ENCODE data around the gene THBS3. TPM values are rescaled to one million over a fixed set of nuclear protein-coding genes. Genes with fewer than 3 reads are reported as not detected.
"Not testable (repeated sequence)": the region's sequence is repeated elsewhere in the genome, so short reads cannot be mapped to it uniquely, and the experiment has no call there.

The THBS3 gene
- total RNA-seq, 8 experiments from 2014 or later, result 12.4 to 51.2 (median 21.0) TPM

GRCh38 chr1:155247667-155248553 is 40.2 kb upstream of the THBS3 start:
- WGBS, 10 experiments, result 70 to 97% (median 89%) methylated on average over 2 to 22 of the region's 26 CpGs; no CpG with 5 or more reads in 4 of the 10 experiments
- Histone ChIP-seq H3K4me3 (no peak overlapping the region), H3K4me1 (replicated peaks in 1 of 2) (peaks cover 23 to 24% of the 10 kb centered on the region in 2 donors), H3K27ac (no peak overlapping the region)
- no peak for ATAC-seq (replicated peaks in 6 of 8)
- in situ Hi-C loops (cut with MboI; ENCODE audit: low pct_unique_long_range_greater_than_20kb in 2 of 9, low sequenced_read_pairs in 9 of 9, unreplicated experiment in 9 of 9), result no loop called here

GRCh38 chr1:155246796-155247195 is 39.1 kb upstream of the THBS3 start:
- H3K27ac ChIP-seq; H3K4me3 ChIP-seq; in situ Hi-C loops (cut with MboI; ENCODE audit: low pct_unique_long_range_greater_than_20kb in 2 of 9, low sequenced_read_pairs in 9 of 9, unreplicated experiment in 9 of 9); ATAC-seq (replicated peaks in 6 of 8): not testable (repeated sequence)
- peaks cover 23 to 26% of the 10 kb centered on the region in 2 donors for H3K4me1 ChIP-seq (replicated peaks in 1 of 2)
- 83 to 100% (median 99%) methylated on average over 2 to 3 of the region's 3 CpGs; no CpG with 5 or more reads in 2 of the 10 experiments for WGBS, 10 experiments

GRCh38 chr1:155245163-155245524 is 37.4 kb upstream of the THBS3 start:
- Histone ChIP-seq H3K27ac (peak overlapping the region; percentile 84 to 91), H3K4me1 (replicated peaks in 1 of 2) (peaks cover 22 to 26% of the 10 kb centered on the region in 2 donors), H3K4me3 (peak overlapping the region; percentile 33 to 45 (median 41))
- WGBS, 10 experiments, result 0 to 100% (median 63%) methylated on average over 2 to 8 of the region's 8 CpGs; no CpG with 5 or more reads in 1 of the 10 experiments
- no peak for ATAC-seq (replicated peaks in 6 of 8)
- in situ Hi-C loops (cut with MboI; ENCODE audit: low pct_unique_long_range_greater_than_20kb in 2 of 9, low sequenced_read_pairs in 9 of 9, unreplicated experiment in 9 of 9), result no loop called here

GRCh38 chr1:155244368-155245162 is 36.9 kb upstream of the THBS3 start:
- in situ Hi-C loops (cut with MboI; ENCODE audit: low pct_unique_long_range_greater_than_20kb in 2 of 9, low sequenced_read_pairs in 9 of 9, unreplicated experiment in 9 of 9), result no loop called here
- H3K4me3 ChIP-seq, result peak overlapping the region; percentile 40 to 45 (median 41)
- peak overlapping the region; percentile 84 to 91 for H3K27ac ChIP-seq
- 0 to 9% (median 0%) methylated on average over 1 to 38 of the region's 53 CpGs; no CpG with 5 or more reads in 1 of the 10 experiments for WGBS, 10 experiments
- ATAC-seq (replicated peaks in 6 of 8), result peak; percentile 80 to 94 (median 92)
- H3K4me1 ChIP-seq (replicated peaks in 1 of 2), result peaks cover 22 to 26% of the 10 kb centered on the region in 2 donors

GRCh38 chr1:155242805-155243358 is 35.2 kb upstream of the THBS3 start:
- Histone ChIP-seq H3K4me3 (peak overlapping the region in 3 of 5 donors; percentile 41 to 45 (median 41)), H3K4me1 (replicated peaks in 1 of 2) (peaks cover 22 to 26% of the 10 kb centered on the region in 2 donors), H3K27ac (no peak overlapping the region)
- in situ Hi-C loops (cut with MboI; ENCODE audit: low pct_unique_long_range_greater_than_20kb in 2 of 9, low sequenced_read_pairs in 9 of 9, unreplicated experiment in 9 of 9), result no loop called here
- WGBS, 10 experiments, result 54 to 100% (median 86%) methylated on average over 1 to 3 of the region's 3 CpGs; no CpG with 5 or more reads in 4 of the 10 experiments
- ATAC-seq (replicated peaks in 6 of 8), result no peak

GRCh38 chr1:155241841-155242264 is 34.2 kb upstream of the THBS3 start:
- in situ Hi-C loops (cut with MboI; ENCODE audit: low pct_unique_long_range_greater_than_20kb in 2 of 9, low sequenced_read_pairs in 9 of 9, unreplicated experiment in 9 of 9), result no loop called here

GRCh38 chr1:155241069-155241679 is 33.5 kb upstream of the THBS3 start:
- H3K4me1 ChIP-seq (replicated peaks in 1 of 2), result peaks cover 22 to 26% of the 10 kb centered on the region in 2 donors
- ATAC-seq (replicated peaks in 6 of 8), result peak in 7 of 8 experiments; percentile 7 to 20 (median 11)

More at GRCh38 chr1:155241841-155242264, 34.2 kb upstream of the THBS3 start:
- Histone ChIP-seq H3K4me1 (replicated peaks in 1 of 2) (peaks cover 22 to 26% of the 10 kb centered on the region in 2 donors), H3K4me3 (no peak overlapping the region), H3K27ac (no peak overlapping the region)
- ATAC-seq (replicated peaks in 6 of 8), result no peak
- 0 to 100% (median 69%) methylated on average over 1 to 4 of the region's 4 CpGs; no CpG with 5 or more reads in 2 of the 10 experiments for WGBS, 10 experiments

GRCh38 chr1:155236451-155236850 is 28.8 kb upstream of the THBS3 start:
- WGBS, 10 experiments, result 80 to 95% (median 92%) methylated on average over 2 to 4 of the region's 5 CpGs; no CpG with 5 or more reads in 4 of the 10 experiments
- Histone ChIP-seq H3K4me3 (no peak overlapping the region), H3K4me1 (replicated peaks in 1 of 2) (peaks cover 3% of the 10 kb centered on the region in 2 donors), H3K27ac (no peak overlapping the region)
- ATAC-seq (replicated peaks in 6 of 8), result no peak
- in situ Hi-C loops (cut with MboI; ENCODE audit: low pct_unique_long_range_greater_than_20kb in 2 of 9, low sequenced_read_pairs in 9 of 9, unreplicated experiment in 9 of 9), result no loop called here

More at GRCh38 chr1:155241069-155241679, 33.5 kb upstream of the THBS3 start:
- WGBS, 10 experiments, result 0 to 100% (median 14%) methylated on average over 1 to 4 of the region's 4 CpGs; no CpG with 5 or more reads in 2 of the 10 experiments
- H3K4me3 ChIP-seq, result peak overlapping the region; percentile 25 to 53 (median 37)
- in situ Hi-C loops (cut with MboI; ENCODE audit: low pct_unique_long_range_greater_than_20kb in 2 of 9, low sequenced_read_pairs in 9 of 9, unreplicated experiment in 9 of 9), result no loop called here
- H3K27ac ChIP-seq, result peak overlapping the region in 1 of 2 donors; percentile 7

- WGBS, 10 experiments, result 40% methylated on average over 1 of the region's 9 CpGs; no CpG with 5 or more reads in 9 of the 10 experiments
- H3K27ac ChIP-seq; in situ Hi-C loops (cut with MboI; ENCODE audit: low pct_unique_long_range_greater_than_20kb in 2 of 9, low sequenced_read_pairs in 9 of 9, unreplicated experiment in 9 of 9); ATAC-seq (replicated peaks in 6 of 8); H3K4me1 ChIP-seq (replicated peaks in 1 of 2); H3K4me3 ChIP-seq: not testable (repeated sequence)
Measured at GRCh38 chr1:155235375-155235774, 27.7 kb upstream of the THBS3 start.

GRCh38 chr1:155233502-155233901 is 25.8 kb upstream of the THBS3 start:
- H3K4me1 ChIP-seq (replicated peaks in 1 of 2); H3K4me3 ChIP-seq; in situ Hi-C loops (cut with MboI; ENCODE audit: low pct_unique_long_range_greater_than_20kb in 2 of 9, low sequenced_read_pairs in 9 of 9, unreplicated experiment in 9 of 9); H3K27ac ChIP-seq: not testable (repeated sequence)
- peak in 5 of 8 experiments; percentile 8 to 34 (median 28) for ATAC-seq (replicated peaks in 6 of 8)
- WGBS, 10 experiments, result no CpG with 5 or more reads among the region's 5 CpGs

- peak in 1 of 8 experiments; percentile 1 for ATAC-seq (replicated peaks in 6 of 8)
- in situ Hi-C loops (cut with MboI; ENCODE audit: low pct_unique_long_range_greater_than_20kb in 2 of 9, low sequenced_read_pairs in 9 of 9, unreplicated experiment in 9 of 9), result not testable (repeated sequence)
Measured at GRCh38 chr1:155232001-155232978, 24.6 kb upstream of the THBS3 start.

More at GRCh38 chr1:155232001-155232978, 24.6 kb upstream of the THBS3 start:
- not testable (repeated sequence) for H3K27ac ChIP-seq; H3K4me1 ChIP-seq (replicated peaks in 1 of 2); H3K4me3 ChIP-seq
- 66 to 100% (median 93%) methylated on average over 1 to 4 of the region's 13 CpGs; no CpG with 5 or more reads in 5 of the 10 experiments for whole genome bisulfite sequencing, 10 experiments
